Measurements from ENCODE around the gene GABRD.

Gene GABRD

DNA sequence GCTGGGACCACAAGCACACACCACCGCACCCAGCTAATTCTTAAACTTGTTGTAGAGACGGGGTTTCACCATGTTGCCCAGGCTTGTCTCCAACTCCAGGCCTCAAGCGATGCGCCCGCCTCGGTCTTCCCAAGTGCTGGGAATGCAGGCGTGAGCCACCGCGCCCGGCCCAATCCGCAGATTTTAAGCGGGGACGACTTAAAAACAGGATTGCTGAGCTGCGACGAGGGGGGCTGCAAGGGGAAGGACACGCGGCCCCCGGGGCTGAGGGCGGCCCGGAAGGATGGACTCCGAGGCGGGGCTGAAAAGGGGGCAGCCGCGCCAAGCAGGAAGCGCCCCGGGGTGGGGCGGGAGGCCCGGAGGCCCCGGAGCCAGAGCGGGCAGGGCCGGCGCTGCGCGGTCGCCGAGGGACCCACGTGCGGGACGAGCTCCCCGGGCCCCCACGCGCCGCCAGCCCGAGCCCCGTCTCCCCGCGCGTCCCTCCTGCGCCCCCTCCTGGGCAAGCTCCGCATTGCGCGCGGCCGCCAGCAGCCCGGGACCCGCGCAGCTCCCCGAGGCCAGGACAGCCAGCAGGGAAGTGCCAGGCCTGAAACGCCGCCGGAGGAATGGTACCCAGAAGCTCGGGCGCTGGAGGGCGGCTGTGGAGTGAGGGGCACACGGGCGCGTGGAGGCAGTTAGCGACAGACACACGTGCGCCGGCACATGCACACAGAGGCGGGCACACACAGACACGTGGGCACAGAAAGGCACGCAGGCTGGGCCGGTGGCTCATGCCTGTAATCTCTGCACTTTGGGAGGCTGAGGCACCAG, 25.6 kb downstream of the GABRD start:
- peaks cover 6 to 14% of the 10 kb centered on the region in 2 experiments for H3K4me1 ChIP-seq (ENCODE audit: control insufficient read depth in 1 of 2, insufficient read depth in 1 of 2, low read depth in 1 of 2, low read length in 1 of 2)
- H3K27me3 ChIP-seq: peaks cover 91% of the 10 kb centered on the region
- H3K9me3 ChIP-seq: no peaks in the 10 kb centered on the region
- TF ChIP-seq, protein P1, sequence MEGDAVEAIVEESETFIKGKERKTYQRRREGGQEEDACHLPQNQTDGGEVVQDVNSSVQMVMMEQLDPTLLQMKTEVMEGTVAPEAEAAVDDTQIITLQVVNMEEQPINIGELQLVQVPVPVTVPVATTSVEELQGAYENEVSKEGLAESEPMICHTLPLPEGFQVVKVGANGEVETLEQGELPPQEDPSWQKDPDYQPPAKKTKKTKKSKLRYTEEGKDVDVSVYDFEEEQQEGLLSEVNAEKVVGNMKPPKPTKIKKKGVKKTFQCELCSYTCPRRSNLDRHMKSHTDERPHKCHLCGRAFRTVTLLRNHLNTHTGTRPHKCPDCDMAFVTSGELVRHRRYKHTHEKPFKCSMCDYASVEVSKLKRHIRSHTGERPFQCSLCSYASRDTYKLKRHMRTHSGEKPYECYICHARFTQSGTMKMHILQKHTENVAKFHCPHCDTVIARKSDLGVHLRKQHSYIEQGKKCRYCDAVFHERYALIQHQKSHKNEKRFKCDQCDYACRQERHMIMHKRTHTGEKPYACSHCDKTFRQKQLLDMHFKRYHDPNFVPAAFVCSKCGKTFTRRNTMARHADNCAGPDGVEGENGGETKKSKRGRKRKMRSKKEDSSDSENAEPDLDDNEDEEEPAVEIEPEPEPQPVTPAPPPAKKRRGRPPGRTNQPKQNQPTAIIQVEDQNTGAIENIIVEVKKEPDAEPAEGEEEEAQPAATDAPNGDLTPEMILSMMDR (IDR thresholded peaks at IDR 0.05): peak; percentile 94
- no peak overlapping the region for H3K27ac ChIP-seq
- no peak overlapping the region for H3K4me3 ChIP-seq (ENCODE audit: low read depth in 1 of 2, low read length in 1 of 2)
- H3K36me3 ChIP-seq: no peaks in the 10 kb centered on the region

GRCh38 chr1:2045468-2046173, 26.5 kb downstream of the GABRD start:
- peaks cover 95% of the 10 kb centered on the region for H3K27me3 ChIP-seq
- H3K36me3 ChIP-seq: no peaks in the 10 kb centered on the region
- H3K4me1 ChIP-seq (ENCODE audit: control insufficient read depth in 1 of 2, insufficient read depth in 1 of 2, low read depth in 1 of 2, low read length in 1 of 2): peaks cover 7 to 20% of the 10 kb centered on the region in 2 experiments
- H3K9me3 ChIP-seq: no peaks in the 10 kb centered on the region
- H3K4me3 ChIP-seq (ENCODE audit: low read depth in 1 of 2, low read length in 1 of 2): no peak overlapping the region
- no peak overlapping the region for H3K27ac ChIP-seq
- TF ChIP-seq, protein P1 (IDR thresholded peaks at IDR 0.05): no peak

GRCh38 chr1:2046174-2046917, 27.2 kb downstream of the GABRD start:
- TF ChIP-seq, protein P1 (IDR thresholded peaks at IDR 0.05): peak; percentile 63
- no peaks in the 10 kb centered on the region for H3K9me3 ChIP-seq
- peaks cover 95% of the 10 kb centered on the region for H3K27me3 ChIP-seq
- H3K4me3 ChIP-seq (ENCODE audit: low read depth in 1 of 2, low read length in 1 of 2): no peak overlapping the region
- H3K4me1 ChIP-seq (ENCODE audit: control insufficient read depth in 1 of 2, insufficient read depth in 1 of 2, low read depth in 1 of 2, low read length in 1 of 2): peaks cover 12 to 25% of the 10 kb centered on the region in 2 experiments
- H3K36me3 ChIP-seq: no peaks in the 10 kb centered on the region
- no peak overlapping the region for H3K27ac ChIP-seq

DNA sequence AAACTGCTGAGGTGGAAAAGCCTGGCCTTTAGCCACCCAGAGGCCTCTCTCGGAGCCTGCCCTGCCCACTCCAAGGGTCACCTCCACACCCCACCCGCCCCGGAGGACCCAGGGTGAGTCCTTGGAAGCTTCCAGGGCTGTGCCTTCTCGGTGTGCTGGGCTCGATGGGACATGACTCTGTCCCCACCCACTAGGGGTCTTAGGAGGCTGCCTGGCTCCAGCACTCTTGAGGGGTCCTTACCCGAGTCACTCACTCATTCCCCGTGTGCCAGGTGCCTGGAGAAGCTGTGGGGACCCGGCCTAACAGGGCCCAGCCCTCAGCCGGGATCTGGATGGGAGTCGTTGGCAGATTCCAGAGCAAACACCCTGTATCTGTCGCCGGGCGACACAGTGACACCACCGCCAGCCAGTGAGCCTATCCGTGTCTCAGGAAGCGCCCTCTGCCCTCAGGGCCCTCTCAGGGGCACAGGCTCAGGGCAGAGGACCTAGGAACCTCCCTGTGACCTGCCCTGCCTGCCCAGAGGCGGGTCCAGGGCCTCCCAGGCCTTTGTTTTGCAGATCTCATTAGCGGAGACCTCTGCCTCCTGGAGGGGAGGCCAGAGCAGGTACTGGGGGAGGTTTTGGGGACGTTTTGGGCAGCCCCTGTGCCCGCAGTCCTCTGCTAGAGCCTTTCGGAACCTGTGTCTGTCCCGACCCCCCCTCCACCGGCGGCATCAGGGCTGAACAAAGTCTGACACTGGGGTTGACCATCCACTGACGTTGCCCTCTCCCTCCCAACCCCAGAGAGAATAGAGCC, 28.0 kb downstream of the GABRD start:
- H3K27me3 ChIP-seq: peaks cover 95% of the 10 kb centered on the region
- H3K27ac ChIP-seq: no peak overlapping the region
- peaks cover 12 to 25% of the 10 kb centered on the region in 2 experiments for H3K4me1 ChIP-seq (ENCODE audit: control insufficient read depth in 1 of 2, insufficient read depth in 1 of 2, low read depth in 1 of 2, low read length in 1 of 2)
- no peak overlapping the region for H3K4me3 ChIP-seq (ENCODE audit: low read depth in 1 of 2, low read length in 1 of 2)
- no peaks in the 10 kb centered on the region for H3K9me3 ChIP-seq
- H3K36me3 ChIP-seq: no peaks in the 10 kb centered on the region
- TF ChIP-seq, protein P1 (IDR thresholded peaks at IDR 0.05): no peak

All from neutrophil (primary cell).